A549 (cell line): ENCODE data around the gene TMEM8B. TPM values are rescaled to one million over a fixed set of nuclear protein-coding genes. Genes with fewer than 3 reads are reported as not detected.

Experiments used
- ATAC-seq, 2 experiments: fragments of 200-7000 bp in 1 of 2; fragments of >200 bp in 1 of 2; cut with Nextera tagmentation in 1 of 2; cut with Tn5 transposase in 1 of 2; 3 replicates each; pipeline versions ENCODE4 v1.8.0 to v1.9.1; 2018 to 2020; ENCODE audit warnings: mild to moderate bottlenecking in 1 of 2, moderate library complexity in 1 of 2
- CTCF ChIA-PET: fragments of 300-600 bp; sonication (Branson Sonifier 250); formaldehyde crosslinking; extraction: SDS; loops from one replicate; lab custom pipeline; 2021; ENCODE audit warnings: antibody characterized with exemption, inconsistent platforms; lab: Yijun Ruan, JAX
- POLR2A ChIA-PET: fragments of 350-600 bp; formaldehyde crosslinking; extraction: SDS; loops from one replicate; lab custom pipeline; 2021; ENCODE audit warnings: antibody characterized with exemption, inconsistent platforms; lab: Yijun Ruan, JAX
- DNase-seq, 2 experiments: peaks; one replicate each; pipeline versions ENCODE4 v3.0.0 to v3.0.0-alpha.2; 2011 to 2016; ENCODE audit warnings: low read depth in 1 of 2, low spot score in 1 of 2
- FAIRE-seq: peaks from 2 replicates; lab custom pipeline; 2011; peaks lifted over from hg19 to GRCh38; lab: Jason Lieb, UNC
- H3K27ac ChIP-seq, 2 experiments: fragments of >200 bp; sonication (Bioruptor Twin); formaldehyde crosslinking; 3 replicates each; pipeline ENCODE4 v1.5.1; 2016 to 2017
- H3K4me1 ChIP-seq: fragments of >200 bp; sonication (Bioruptor Twin); formaldehyde crosslinking; 3 replicates; pipeline ENCODE4 v1.6.1; 2016
- H3K4me2 ChIP-seq: fragments of >200 bp; sonication (Bioruptor Twin); formaldehyde crosslinking; 3 replicates; pipeline ENCODE4 v1.6.1; 2016
- H3K4me3 ChIP-seq: fragments of >200 bp; sonication (Bioruptor Twin); formaldehyde crosslinking; 3 replicates; pipeline ENCODE4 v1.5.1; 2016
- H3K9me3 ChIP-seq: fragments of >200 bp; sonication (Bioruptor Twin); formaldehyde crosslinking; 3 replicates; pipeline ENCODE4 v1.6.1; 2016
- CEBPB ChIP-seq, 2 experiments: fragments of >200 bp in 1 of 2; sonication (Bioruptor Twin) in 1 of 2; formaldehyde crosslinking in 1 of 2; IDR thresholded peaks; 2 replicates each; pipeline ENCODE4 v1.6.1; 2012 to 2016
- CHD2 ChIP-seq: fragments of 150-350 bp; IDR thresholded peaks from 2 replicates; pipeline ENCODE4 v1.6.1; 2014; ENCODE audit warnings: low read length; ENCODE audit not compliant: partially characterized antibody
- EHMT2 ChIP-seq: fragments of 200-600 bp; sonication (generic); IDR thresholded peaks from 2 replicates; pipeline ENCODE4 v1.6.1; 2016; ENCODE audit warnings: antibody characterized with exemption, low read depth, mild to moderate bottlenecking, moderate library complexity
- ESRRA ChIP-seq: fragments of 150-350 bp; IDR thresholded peaks from 2 replicates; pipeline ENCODE4 v1.6.1; 2014; ENCODE audit warnings: mild to moderate bottlenecking, low read length, borderline replicate concordance
- GATA3 ChIP-seq: IDR thresholded peaks from 2 replicates; pipeline ENCODE4 v1.6.1; 2012; ENCODE audit warnings: borderline replicate concordance
- HDAC2 ChIP-seq: fragments of 200-600 bp; sonication (generic); IDR thresholded peaks from 2 replicates; pipeline ENCODE4 v1.6.1; 2016
- HOXB5 ChIP-seq: fragments of 250-450 bp; sonication (Bioruptor Pico); IDR thresholded peaks from 2 replicates; pipeline ENCODE4 v1.5.0; 2020; ENCODE audit warnings: mild to moderate bottlenecking, moderate library complexity
- MAFK ChIP-seq: fragments of 450-650 bp; IDR thresholded peaks from 2 replicates; pipeline ENCODE4 v1.6.1; 2014; ENCODE audit not compliant: partially characterized antibody
- NFE2L2 ChIP-seq: fragments of 150-350 bp; conservative IDR thresholded peaks from 2 replicates; pipeline ENCODE4 v1.6.1; 2014; ENCODE audit warnings: low read length
- NPAS2 ChIP-seq: fragments of 250-450 bp; sonication (Bioruptor Pico); IDR thresholded peaks from 2 replicates; pipeline ENCODE4 v1.8.0; 2022; ENCODE audit warnings: mild to moderate bottlenecking, moderate library complexity, borderline replicate concordance
- PHF8 ChIP-seq: fragments of 200-600 bp; sonication (generic); IDR thresholded peaks from 2 replicates; pipeline ENCODE4 v1.6.1; 2016; ENCODE audit warnings: low read depth, mild to moderate bottlenecking, antibody characterized with exemption, moderate library complexity, borderline replicate concordance
- RAD21 ChIP-seq, 2 experiments: fragments of >200 bp in 1 of 2; sonication (Bioruptor Twin) in 1 of 2; formaldehyde crosslinking in 1 of 2; IDR thresholded peaks in 1 of 2; conservative IDR thresholded peaks in 1 of 2; 2 replicates in 1 of 2; 3 replicates in 1 of 2; pipeline ENCODE4 v1.6.1; 2012 to 2018; ENCODE audit warnings: inconsistent platforms in 1 of 2
- RARB ChIP-seq: fragments of 250-450 bp; sonication (Bioruptor Pico); IDR thresholded peaks from 2 replicates; pipeline ENCODE4 v1.8.0; 2021; ENCODE audit warnings: mild to moderate bottlenecking, moderate library complexity
- RFX5 ChIP-seq: fragments of 450-650 bp; IDR thresholded peaks from 2 replicates; pipeline ENCODE4 v1.7.1; 2014; ENCODE audit warnings: antibody characterized with exemption, mild to moderate bottlenecking, moderate library complexity
- SMC3 ChIP-seq: fragments of >200 bp; sonication (Bioruptor Twin); formaldehyde crosslinking; IDR thresholded peaks from 3 replicates; pipeline ENCODE4 v1.6.1; 2018; ENCODE audit warnings: inconsistent platforms
- ZC3H11A ChIP-seq: fragments of 450-650 bp; IDR thresholded peaks from 2 replicates; pipeline ENCODE4 v1.6.1; 2014; ENCODE audit warnings: antibody characterized with exemption, mild to moderate bottlenecking
- ZNF302 ChIP-seq: fragments of 250-450 bp; sonication (Bioruptor Pico); IDR thresholded peaks from 2 replicates; pipeline ENCODE4 v1.9.0; 2021; ENCODE audit warnings: inconsistent platforms, mild to moderate bottlenecking, moderate library complexity
- ZSCAN20 ChIP-seq: fragments of 250-450 bp; sonication (Bioruptor Pico); IDR thresholded peaks from 2 replicates; pipeline ENCODE4 v1.8.0; 2022; ENCODE audit warnings: mild to moderate bottlenecking, moderate library complexity
- WGBS: methylation state at CpG from one replicate; pipeline ENCODE4 v1.1.6; 2017; ENCODE audit errors: missing lambda C conversion rate; 5-methylcytosine and 5-hydroxymethylcytosine counted together
- polyA plus RNA-seq, 4 experiments: library from polyadenylated mRNA; depleted of rRNA in 3 of 4; stranded (reverse); fragments of >200 nt; fragmentation: RNase III in 1 of 4; extraction: RNeasy Plus Mini Kit Qiagen cat#74134 plus additional on column Dnase treatment in 1 of 4; gene quantifications; 2 replicates in 3 of 4; 3 replicates in 1 of 4; pipeline ENCODE4 v1.2.3, GENCODE V29; 2011 to 2017
- TF ChIP-seq, protein P1 (sequence below): IDR thresholded peaks from 2 replicates; pipeline ENCODE4 v1.6.1; 2012
- TF ChIP-seq, protein P2 (sequence below): fragments of 250-450 bp; sonication (Bioruptor Pico); IDR thresholded peaks from 2 replicates; pipeline ENCODE4 v1.5.0; 2020; ENCODE audit warnings: low read depth, mild to moderate bottlenecking, moderate library complexity
- TF ChIP-seq, protein P3 (sequence below): fragments of >200 bp; sonication (Bioruptor Twin); formaldehyde crosslinking; IDR thresholded peaks from 3 replicates; pipeline ENCODE4 v1.6.1; 2016
- TF ChIP-seq, protein P4 (sequence below): fragments of >200 bp; sonication (Bioruptor Twin); formaldehyde crosslinking; IDR thresholded peaks from 2 replicates; pipeline ENCODE4 v1.6.1; 2016
- TF ChIP-seq, protein P5 (sequence below): IDR thresholded peaks from 2 replicates; pipeline ENCODE4 v1.6.1; 2012; ENCODE audit warnings: low read depth, borderline replicate concordance
- TF ChIP-seq, protein P6 (sequence below): fragments of >200 bp; sonication (Bioruptor Twin); formaldehyde crosslinking; IDR thresholded peaks from 3 replicates; pipeline ENCODE4 v1.5.1; 2016

TMEM8B gene
- polyA plus RNA-seq, 2 of the 4 experiments (the other 2 are of a cell fraction): 1.8 to 2.2 TPM

DNA sequence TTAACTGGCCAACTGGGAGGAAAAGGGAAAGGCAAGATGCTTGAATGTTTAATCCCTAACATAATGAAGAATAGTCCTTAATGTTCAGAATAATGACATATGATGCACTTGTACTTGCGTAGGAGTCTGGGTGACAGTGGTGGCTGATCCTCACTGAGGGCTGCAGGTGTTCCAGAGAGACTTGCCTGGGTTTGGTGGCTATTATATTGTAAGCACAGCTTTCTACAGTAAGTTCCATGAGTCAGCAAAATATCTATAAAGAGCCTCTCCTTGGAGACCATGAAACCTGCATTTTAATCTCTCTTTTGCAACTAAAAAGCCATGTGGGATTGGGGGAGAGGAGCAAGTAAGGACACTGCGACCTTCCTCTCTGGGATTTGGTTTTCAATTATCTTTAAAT, 39.5 kb upstream of the TMEM8B start:
- Histone ChIP-seq H3K4me2 (no peak overlapping the region), H3K4me3 (no peak overlapping the region), H3K4me1 (no peaks in the 10 kb centered on the region; the same call in 2 of the 3 replicates), H3K9me3 (no peaks in the 10 kb centered on the region), H3K27ac (no peak overlapping the region)
- WGBS: 91% methylated on average over 2 of the region's 2 CpGs
- POLR2A ChIA-PET: interaction anchor here (1.5 kb wide), 1 partner anchor 93 kb away, joined by 4 read pairs; no protein-coding TSS in a partner anchor
- FAIRE-seq: no peak
- TF ChIP-seq ZSCAN20 (no peak), CHD2 (no peak), NPAS2 (CRISPR knock-in tag) (no peak), MAFK (peak; percentile 95), NFE2L2 (peak; percentile 29; the same call in 1 of the 2 replicates)
- TF ChIP-seq, protein P1, sequence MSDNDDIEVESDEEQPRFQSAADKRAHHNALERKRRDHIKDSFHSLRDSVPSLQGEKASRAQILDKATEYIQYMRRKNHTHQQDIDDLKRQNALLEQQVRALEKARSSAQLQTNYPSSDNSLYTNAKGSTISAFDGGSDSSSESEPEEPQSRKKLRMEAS: no peak
- TF ChIP-seq, protein P2, sequence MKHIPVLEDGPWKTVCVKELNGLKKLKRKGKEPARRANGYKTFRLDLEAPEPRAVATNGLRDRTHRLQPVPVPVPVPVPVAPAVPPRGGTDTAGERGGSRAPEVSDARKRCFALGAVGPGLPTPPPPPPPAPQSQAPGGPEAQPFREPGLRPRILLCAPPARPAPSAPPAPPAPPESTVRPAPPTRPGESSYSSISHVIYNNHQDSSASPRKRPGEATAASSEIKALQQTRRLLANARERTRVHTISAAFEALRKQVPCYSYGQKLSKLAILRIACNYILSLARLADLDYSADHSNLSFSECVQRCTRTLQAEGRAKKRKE (CRISPR knock-in tag): no peak
- DNase-seq: no peak
- no peak for ATAC-seq
- CTCF ChIA-PET: interaction anchor here (0.6 to 5.0 kb wide), 56 partner anchors 8 to 404 kb away, joined by 3 to 122 read pairs (median 8); partner anchors contain the start of genes ARHGEF39, CCDC107, FAM221B and GBA2

DNA sequence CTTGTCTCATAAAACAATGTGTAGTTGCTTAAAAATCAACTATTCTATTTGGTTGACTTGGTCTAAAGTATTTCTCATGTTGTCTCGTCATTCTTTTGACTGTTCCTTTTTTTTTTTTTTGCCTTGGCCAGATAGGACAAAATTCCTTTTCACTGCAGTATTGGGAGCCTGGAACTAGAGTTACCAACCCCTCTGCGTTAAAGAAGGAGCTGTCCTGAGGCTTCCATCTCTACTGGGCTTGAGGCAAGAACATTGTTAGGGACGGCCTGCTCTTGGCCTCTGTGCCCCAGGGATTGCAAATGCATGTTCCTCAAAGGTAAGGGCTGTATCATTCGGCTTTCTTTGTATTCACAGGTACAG, 39.0 kb upstream of the TMEM8B start:
- FAIRE-seq (no peak), ATAC-seq (peak; percentile 28 to 54; a peak in 4 of 6 replicates)
- POLR2A ChIA-PET: interaction anchor here (1.5 kb wide), 1 partner anchor 92 kb away, joined by 4 read pairs; no protein-coding TSS in a partner anchor

DNA sequence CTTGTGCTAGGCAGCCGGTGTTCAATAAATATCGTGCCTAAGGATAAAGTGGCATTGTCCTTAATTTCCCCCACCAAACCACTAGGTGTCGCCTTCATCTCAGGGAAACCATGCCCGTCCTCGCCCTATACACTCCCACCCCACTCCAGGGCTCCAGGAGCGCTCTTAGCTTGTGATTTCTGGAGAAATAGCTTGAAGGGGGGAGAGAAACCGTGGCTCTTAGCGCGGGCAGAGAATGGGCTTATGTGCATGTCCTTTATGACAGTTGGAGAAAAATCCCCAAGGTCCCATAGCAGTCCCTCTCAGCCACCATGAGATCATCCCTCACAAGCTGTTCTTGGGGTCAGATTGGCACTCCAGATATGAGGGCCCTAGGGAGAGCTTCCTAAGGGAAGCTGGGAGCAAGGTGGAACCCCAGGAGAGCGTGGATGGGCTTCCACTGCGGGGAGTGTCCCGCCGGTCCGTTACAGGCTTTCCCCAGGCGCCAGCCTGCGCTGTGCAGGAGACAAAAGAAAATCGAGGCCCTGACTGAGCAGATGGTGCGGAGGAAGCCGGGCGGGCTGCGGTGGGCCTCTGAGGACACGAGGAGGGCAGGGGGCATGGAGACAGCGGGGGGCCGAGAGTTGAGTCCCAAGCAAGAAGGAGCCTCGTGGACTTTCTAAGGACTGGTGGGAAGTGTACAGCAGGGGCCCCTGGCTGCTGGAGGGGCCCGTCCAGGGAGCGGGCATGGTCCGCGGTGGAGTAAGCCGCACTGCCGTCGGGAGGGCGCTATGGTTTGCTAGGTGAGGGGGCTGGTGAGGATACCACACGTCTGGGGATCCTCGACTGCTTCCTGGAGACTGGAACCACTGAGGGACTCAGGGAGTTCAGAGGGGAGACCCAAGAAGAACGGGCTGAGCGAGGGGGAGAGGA, 38.4 kb upstream of the TMEM8B start:
- ATAC-seq (peak; percentile 87 to 97), FAIRE-seq (peak; percentile 43), DNase-seq (peak; percentile 65 to 85)
- 67% methylated on average over 37 of the region's 37 CpGs for WGBS
- Histone ChIP-seq H3K4me3 (no peak overlapping the region), H3K9me3 (no peaks in the 10 kb centered on the region), H3K4me1 (peaks cover 9% of the 10 kb centered on the region), H3K4me2 (no peak overlapping the region), H3K27ac (peak overlapping the region in 1 of 2 experiments; percentile 22; a peak in 1 of 6 replicates)
- ChIA-PET POLR2A (interaction anchor here (1.5 kb wide), 1 partner anchor 92 kb away, joined by 4 read pairs; no protein-coding TSS in a partner anchor), CTCF (interaction anchor here (0.5 to 5.0 kb wide), 69 partner anchors 9 to 1766 kb away, joined by 3 to 122 read pairs (median 7); partner anchors contain the start of genes ARHGEF39, CCDC107, FAM221B and GBA2)
- TF ChIP-seq, protein P3, sequence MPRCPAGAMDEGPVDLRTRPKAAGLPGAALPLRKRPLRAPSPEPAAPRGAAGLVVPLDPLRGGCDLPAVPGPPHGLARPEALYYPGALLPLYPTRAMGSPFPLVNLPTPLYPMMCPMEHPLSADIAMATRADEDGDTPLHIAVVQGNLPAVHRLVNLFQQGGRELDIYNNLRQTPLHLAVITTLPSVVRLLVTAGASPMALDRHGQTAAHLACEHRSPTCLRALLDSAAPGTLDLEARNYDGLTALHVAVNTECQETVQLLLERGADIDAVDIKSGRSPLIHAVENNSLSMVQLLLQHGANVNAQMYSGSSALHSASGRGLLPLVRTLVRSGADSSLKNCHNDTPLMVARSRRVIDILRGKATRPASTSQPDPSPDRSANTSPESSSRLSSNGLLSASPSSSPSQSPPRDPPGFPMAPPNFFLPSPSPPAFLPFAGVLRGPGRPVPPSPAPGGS: no peak
- TF ChIP-seq RAD21 (conservative IDR thresholded peaks at IDR 0.05 in 1 of 2, IDR thresholded peaks at IDR 0.05 in 1 of 2) (peak; percentile 85 to 92), ESRRA (no peak), EHMT2 (no peak), CEBPB (IDR thresholded peaks at IDR 0.05) (no peak), PHF8 (no peak), SMC3 (peak; percentile 59), RFX5 (no peak), GATA3 (no peak)
- TF ChIP-seq, protein P4, sequence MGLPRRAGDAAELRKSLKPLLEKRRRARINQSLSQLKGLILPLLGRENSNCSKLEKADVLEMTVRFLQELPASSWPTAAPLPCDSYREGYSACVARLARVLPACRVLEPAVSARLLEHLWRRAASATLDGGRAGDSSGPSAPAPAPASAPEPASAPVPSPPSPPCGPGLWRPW: no peak
- TF ChIP-seq, protein P5, sequence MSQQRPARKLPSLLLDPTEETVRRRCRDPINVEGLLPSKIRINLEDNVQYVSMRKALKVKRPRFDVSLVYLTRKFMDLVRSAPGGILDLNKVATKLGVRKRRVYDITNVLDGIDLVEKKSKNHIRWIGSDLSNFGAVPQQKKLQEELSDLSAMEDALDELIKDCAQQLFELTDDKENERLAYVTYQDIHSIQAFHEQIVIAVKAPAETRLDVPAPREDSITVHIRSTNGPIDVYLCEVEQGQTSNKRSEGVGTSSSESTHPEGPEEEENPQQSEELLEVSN: no peak
- TF ChIP-seq, protein P6, sequence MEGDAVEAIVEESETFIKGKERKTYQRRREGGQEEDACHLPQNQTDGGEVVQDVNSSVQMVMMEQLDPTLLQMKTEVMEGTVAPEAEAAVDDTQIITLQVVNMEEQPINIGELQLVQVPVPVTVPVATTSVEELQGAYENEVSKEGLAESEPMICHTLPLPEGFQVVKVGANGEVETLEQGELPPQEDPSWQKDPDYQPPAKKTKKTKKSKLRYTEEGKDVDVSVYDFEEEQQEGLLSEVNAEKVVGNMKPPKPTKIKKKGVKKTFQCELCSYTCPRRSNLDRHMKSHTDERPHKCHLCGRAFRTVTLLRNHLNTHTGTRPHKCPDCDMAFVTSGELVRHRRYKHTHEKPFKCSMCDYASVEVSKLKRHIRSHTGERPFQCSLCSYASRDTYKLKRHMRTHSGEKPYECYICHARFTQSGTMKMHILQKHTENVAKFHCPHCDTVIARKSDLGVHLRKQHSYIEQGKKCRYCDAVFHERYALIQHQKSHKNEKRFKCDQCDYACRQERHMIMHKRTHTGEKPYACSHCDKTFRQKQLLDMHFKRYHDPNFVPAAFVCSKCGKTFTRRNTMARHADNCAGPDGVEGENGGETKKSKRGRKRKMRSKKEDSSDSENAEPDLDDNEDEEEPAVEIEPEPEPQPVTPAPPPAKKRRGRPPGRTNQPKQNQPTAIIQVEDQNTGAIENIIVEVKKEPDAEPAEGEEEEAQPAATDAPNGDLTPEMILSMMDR: peak; percentile 91

More for the DNA sequence above, 39.0 kb upstream of the TMEM8B start:
- Histone ChIP-seq H3K9me3 (no peaks in the 10 kb centered on the region), H3K4me1 (peaks cover 2% of the 10 kb centered on the region), H3K4me2 (no peak overlapping the region), H3K4me3 (no peak overlapping the region), H3K27ac (no peak overlapping the region)
- TF ChIP-seq RARB (no peak), HDAC2 (no peak), ZNF302 (CRISPR knock-in tag) (no peak), ZC3H11A (no peak), HOXB5 (CRISPR knock-in tag) (no peak)
- 25% methylated on average over 4 of the region's 4 CpGs for WGBS
- no peak for DNase-seq
- CTCF ChIA-PET: interaction anchor here (0.5 to 5.0 kb wide), 62 partner anchors 8 to 1765 kb away, joined by 3 to 122 read pairs (median 7); partner anchors contain the start of genes ARHGEF39, CCDC107, FAM221B and GBA2
